Cardiac muscle cell (in vitro differentiated cells and primary cell): ENCODE data around the gene FNTB. TPM values are rescaled to one million over a fixed set of nuclear protein-coding genes. Genes with fewer than 3 reads are reported as not detected.

Experiments
- DNase-seq, 2 donors: peaks; one replicate each; pipeline versions ENCODE4 v3.0.0 to v3.0.0-alpha.2; 2010 to 2017; ENCODE audit warnings: low read depth in 1 of 2, low spot score in 1 of 2
- H3K27ac ChIP-seq: fragments of 200-600 bp; sonication (generic); 2 replicates; pipeline ENCODE4 v1.5.1; 2016
- H3K27me3 ChIP-seq: fragments of 200-600 bp; sonication (generic); 2 replicates; pipeline ENCODE4 v1.6.0; 2016; ENCODE audit warnings: control low read depth
- H3K36me3 ChIP-seq: fragments of 200-600 bp; sonication (generic); 2 replicates; pipeline ENCODE4 v1.5.1; 2016; ENCODE audit warnings: control low read depth
- H3K4me1 ChIP-seq: fragments of 200-600 bp; sonication (generic); 2 replicates; pipeline ENCODE4 v1.8.1; 2017; ENCODE audit warnings: low read depth, mild to moderate bottlenecking, mixed run types
- H3K4me3 ChIP-seq: fragments of 200-600 bp; sonication (generic); 2 replicates; pipeline ENCODE4 v1.5.1; 2016; ENCODE audit warnings: mild to moderate bottlenecking
- H3K9me3 ChIP-seq: fragments of 200-600 bp; sonication (generic); 2 replicates; pipeline ENCODE4 v1.5.1; 2017; ENCODE audit warnings: low read depth, mild to moderate bottlenecking, control low read depth
- polyA plus RNA-seq: library from polyadenylated mRNA; unstranded; fragments of >200 nt; fragmentation: Nextera tagmentation; extraction: Ambion mirVana; gene quantifications from 2 replicates; pipeline ENCODE4 v1.2.1, GENCODE V29; 2016
- total RNA-seq: library from RNA; depleted of rRNA; stranded (reverse); fragments of >200 nt; gene quantifications from 2 replicates; pipeline ENCODE4 v1.2.3, GENCODE V29; 2016
- TF ChIP-seq, protein P1 (sequence below): IDR thresholded peaks from 2 replicates; pipeline ENCODE4 v1.5.1; 2012; ENCODE audit warnings: low read depth, mild to moderate bottlenecking, low read length

Gene FNTB
- total and polyA plus RNA-seq, 2 experiments from 2014 or later, result 34.9 to 42.0 TPM

DNA sequence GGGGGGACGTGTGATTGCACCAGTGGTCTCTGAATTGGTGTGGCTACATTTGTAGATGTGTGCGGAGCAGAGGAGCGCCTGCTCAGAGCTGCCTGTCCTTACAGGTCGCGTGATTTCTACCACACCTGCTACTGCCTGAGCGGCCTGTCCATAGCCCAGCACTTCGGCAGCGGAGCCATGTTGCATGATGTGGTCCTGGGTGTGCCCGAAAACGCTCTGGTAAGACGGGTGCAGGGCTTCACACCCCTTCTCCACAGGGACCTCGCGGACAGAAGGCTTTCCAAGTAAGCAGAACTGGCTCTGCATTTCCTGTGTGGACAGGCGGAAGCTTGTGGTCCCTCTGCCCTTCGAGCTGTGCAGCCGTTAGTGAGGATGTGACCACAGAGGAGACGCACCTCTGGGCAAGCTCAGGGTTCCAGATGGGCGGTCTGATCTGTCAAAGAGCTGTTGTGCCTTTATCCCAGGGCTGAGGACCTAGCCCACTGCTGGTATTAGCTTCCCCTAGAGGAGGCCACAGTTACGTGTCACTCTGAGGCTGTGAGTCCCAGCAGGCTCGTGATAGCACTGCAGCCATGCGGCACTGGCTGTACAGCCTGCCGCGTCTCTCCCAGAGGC, 67.9 kb downstream of the FNTB start:
- no peaks in the 10 kb centered on the region for H3K4me1 ChIP-seq
- no peaks in the 10 kb centered on the region for H3K9me3 ChIP-seq
- H3K4me3 ChIP-seq, result no peak overlapping the region
- no peaks in the 10 kb centered on the region for H3K36me3 ChIP-seq
- no peaks in the 10 kb centered on the region for H3K27me3 ChIP-seq
- no peak overlapping the region for H3K27ac ChIP-seq
- no peak for DNase-seq
- TF ChIP-seq, protein P1, sequence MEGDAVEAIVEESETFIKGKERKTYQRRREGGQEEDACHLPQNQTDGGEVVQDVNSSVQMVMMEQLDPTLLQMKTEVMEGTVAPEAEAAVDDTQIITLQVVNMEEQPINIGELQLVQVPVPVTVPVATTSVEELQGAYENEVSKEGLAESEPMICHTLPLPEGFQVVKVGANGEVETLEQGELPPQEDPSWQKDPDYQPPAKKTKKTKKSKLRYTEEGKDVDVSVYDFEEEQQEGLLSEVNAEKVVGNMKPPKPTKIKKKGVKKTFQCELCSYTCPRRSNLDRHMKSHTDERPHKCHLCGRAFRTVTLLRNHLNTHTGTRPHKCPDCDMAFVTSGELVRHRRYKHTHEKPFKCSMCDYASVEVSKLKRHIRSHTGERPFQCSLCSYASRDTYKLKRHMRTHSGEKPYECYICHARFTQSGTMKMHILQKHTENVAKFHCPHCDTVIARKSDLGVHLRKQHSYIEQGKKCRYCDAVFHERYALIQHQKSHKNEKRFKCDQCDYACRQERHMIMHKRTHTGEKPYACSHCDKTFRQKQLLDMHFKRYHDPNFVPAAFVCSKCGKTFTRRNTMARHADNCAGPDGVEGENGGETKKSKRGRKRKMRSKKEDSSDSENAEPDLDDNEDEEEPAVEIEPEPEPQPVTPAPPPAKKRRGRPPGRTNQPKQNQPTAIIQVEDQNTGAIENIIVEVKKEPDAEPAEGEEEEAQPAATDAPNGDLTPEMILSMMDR, result no peak

DNA sequence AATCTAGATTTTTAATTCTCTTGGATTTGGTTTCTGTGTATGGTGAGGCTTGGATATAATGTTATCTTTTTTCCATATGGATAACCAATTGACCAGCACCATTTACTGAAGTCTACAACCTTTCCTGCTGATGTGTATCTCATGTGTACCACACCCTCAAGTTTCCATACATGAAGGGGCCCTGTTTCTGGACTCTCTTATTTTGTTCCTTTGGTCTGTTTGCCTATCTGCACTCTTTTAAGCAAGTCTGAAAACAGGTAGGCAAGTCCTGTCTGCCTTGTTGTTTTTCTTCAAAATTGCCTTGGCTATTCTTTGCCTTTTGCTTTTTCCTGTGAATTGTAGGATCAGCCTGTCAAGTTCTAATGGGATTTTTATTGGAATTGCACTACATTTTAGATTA, 71.0 kb downstream of the FNTB start:
- H3K4me3 ChIP-seq, result no peak overlapping the region
- H3K9me3 ChIP-seq, result no peaks in the 10 kb centered on the region
- TF ChIP-seq, protein P1, result no peak
- peaks cover 13% of the 10 kb centered on the region for H3K36me3 ChIP-seq
- no peaks in the 10 kb centered on the region for H3K27me3 ChIP-seq
- no peak overlapping the region for H3K27ac ChIP-seq
- no peak for DNase-seq
- no peaks in the 10 kb centered on the region for H3K4me1 ChIP-seq

DNA sequence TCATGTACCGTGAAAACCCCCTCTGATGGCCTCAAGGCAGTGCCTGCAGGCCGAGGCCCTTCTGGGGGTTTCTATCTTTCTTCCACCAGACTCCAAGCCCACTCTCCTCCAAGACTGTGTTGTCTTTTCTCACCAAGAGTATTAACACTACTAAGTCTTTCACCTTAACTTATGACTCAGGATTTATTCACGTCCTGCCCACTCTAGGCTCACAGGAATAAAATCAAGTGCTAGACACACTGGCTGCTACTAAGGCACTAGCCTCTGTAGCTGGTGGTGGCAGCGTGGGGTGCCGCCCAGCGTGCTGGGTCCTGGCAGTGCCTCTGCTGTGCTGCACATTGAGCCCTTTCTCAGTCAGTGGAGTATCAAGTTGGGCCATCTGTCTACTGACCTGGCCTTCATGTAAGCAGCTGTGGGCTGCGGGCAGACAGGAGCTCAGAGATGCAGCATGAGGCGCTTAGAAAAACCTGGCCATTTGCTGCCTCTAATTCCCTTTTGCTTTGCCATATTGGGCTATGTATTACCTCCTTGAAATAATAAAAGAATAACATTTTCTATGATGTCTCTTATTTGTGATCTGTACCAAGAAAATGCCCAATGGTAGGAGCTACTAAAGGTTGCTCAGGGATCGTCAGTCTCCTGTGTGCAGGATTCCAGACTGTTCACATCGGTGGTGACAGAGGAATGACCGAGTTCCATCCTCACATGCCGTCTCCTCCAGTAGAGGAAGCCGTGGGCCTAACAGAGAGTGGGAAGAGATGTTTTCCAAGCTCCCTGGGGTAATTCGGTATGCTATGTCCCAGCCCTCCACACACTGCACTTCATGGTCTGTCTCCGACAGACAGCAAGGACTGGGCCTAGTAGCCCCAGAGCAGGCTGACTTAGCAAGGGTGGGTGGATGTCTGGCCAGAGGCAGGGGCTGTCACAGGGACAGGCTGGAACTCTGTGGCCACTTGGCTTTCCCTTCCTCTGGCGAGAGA, 75.7 kb downstream of the FNTB start:
- Histone ChIP-seq H3K4me1 (no peaks in the 10 kb centered on the region), H3K36me3 (peaks cover 27% of the 10 kb centered on the region), H3K27ac (no peak overlapping the region), H3K9me3 (no peaks in the 10 kb centered on the region), H3K4me3 (no peak overlapping the region), H3K27me3 (no peaks in the 10 kb centered on the region)
- TF ChIP-seq, protein P1, result no peak
- no peak for DNase-seq

DNA sequence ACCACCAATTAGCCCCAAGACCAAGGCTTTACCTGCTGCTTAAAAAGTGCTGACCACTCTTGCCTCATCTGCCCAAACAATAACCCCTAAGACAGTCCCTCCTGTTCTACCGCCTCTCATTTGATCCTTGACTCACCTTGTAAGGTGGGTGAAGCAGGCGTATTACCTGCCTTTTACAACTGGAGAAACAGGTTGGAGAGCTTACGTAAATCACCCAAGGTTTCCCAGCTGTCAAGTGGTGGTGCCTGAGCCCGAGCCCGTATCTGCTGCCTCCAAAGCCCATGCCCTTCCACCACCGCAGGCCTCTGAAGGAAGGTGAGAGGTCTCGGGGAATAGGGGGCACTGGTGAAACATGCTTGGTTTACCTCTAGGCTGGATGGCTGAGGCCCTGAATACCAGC, 79.0 kb downstream of the FNTB start:
- peaks cover 24% of the 10 kb centered on the region for H3K36me3 ChIP-seq
- TF ChIP-seq, protein P1, result no peak
- H3K4me1 ChIP-seq, result no peaks in the 10 kb centered on the region
- H3K9me3 ChIP-seq, result no peaks in the 10 kb centered on the region
- peak overlapping the region; percentile 45 for H3K27ac ChIP-seq
- H3K27me3 ChIP-seq, result no peaks in the 10 kb centered on the region
- no peak overlapping the region for H3K4me3 ChIP-seq
- no peak for DNase-seq

DNA sequence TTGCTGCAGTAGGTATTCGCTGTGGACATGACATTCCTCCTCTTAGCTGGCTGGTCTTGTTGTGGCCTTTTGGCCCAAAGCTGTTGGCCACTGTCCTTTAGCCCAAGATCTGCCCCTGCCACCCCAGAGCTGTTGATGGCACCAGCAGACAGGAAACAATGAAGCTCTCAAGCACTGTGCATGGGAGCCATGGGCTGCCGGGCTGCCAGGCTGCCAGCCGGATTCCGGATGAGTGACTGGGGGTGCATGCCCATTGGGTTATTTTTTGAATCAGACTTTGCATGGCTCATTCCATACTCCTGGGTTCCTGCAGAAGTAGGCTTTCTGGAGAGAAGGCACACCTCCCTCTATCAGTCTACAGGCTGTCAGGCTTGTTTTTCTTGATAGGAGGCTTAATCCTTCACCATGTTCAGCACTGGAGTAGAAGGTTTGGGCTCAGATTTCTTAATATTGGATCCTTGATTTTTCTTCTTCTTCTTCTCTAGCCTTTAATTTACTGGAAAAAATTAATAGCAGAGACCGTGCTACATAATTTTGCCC, 83.2 kb downstream of the FNTB start:
- Histone ChIP-seq H3K4me3 (no peak overlapping the region), H3K36me3 (no peaks in the 10 kb centered on the region), H3K4me1 (peaks cover 23% of the 10 kb centered on the region), H3K9me3 (no peaks in the 10 kb centered on the region), H3K27me3 (no peaks in the 10 kb centered on the region), H3K27ac (no peak overlapping the region)
- TF ChIP-seq, protein P1, result no peak
- no peak for DNase-seq
